Measurements from ENCODE around the gene TTLL8. TPM values are rescaled to one million over a fixed set of nuclear protein-coding genes. Genes with fewer than 3 reads are reported as not detected.
"Not testable (repeated sequence)": the region's sequence is repeated elsewhere in the genome, so short reads cannot be mapped to it uniquely, and the experiment has no call there.

The TTLL8 gene
- polyA plus RNA-seq (2013, experiment 1 of 2; ENCODE audit: insufficient read length) = not detected
- polyA plus RNA-seq (2013, experiment 2 of 2; ENCODE audit: insufficient read length) = not detected

GRCh38 chr22:50058061-50058905, at the start of gene TTLL8:
Gene TTLL8 (minus strand): TSS chr22:50058298.
- DNase-seq = no peak

GRCh38 chr22:50107529-50107928, 49.4 kb upstream of the TTLL8 start:
- DNase-seq = no peak

- peak; percentile 59 for DNase-seq
These were observed 47.4 kb upstream of the TTLL8 start for GRCh38 chr22:50105208-50106100.

- DNase-seq = no peak
These were observed 46.0 kb upstream of the TTLL8 start for GRCh38 chr22:50104141-50104544.

- no peak for DNase-seq
These were observed 44.8 kb upstream of the TTLL8 start for GRCh38 chr22:50102946-50103345.

GRCh38 chr22:50101870-50102565, 43.9 kb upstream of the TTLL8 start:
- no peak for DNase-seq

- no peak for DNase-seq
These were observed 40.0 kb upstream of the TTLL8 start for GRCh38 chr22:50098052-50098451.

- no peak for DNase-seq
These were observed 34.2 kb upstream of the TTLL8 start for GRCh38 chr22:50092342-50092741.

- no peak for DNase-seq
These were observed 33.1 kb upstream of the TTLL8 start for GRCh38 chr22:50091092-50091768.

GRCh38 chr22:50090412-50090714, 32.3 kb upstream of the TTLL8 start:
- DNase-seq = no peak

GRCh38 chr22:50089682-50090411, 31.7 kb upstream of the TTLL8 start, which contains the start of gene MOV10L1:
Gene MOV10L1 (plus strand): TSS chr22:50090006. CDS start chr22:50090089, 83 bp downstream.
- DNase-seq = peak; percentile 13

- DNase-seq = no peak
These were observed 31.1 kb upstream of the TTLL8 start for GRCh38 chr22:50089231-50089630.

GRCh38 chr22:50088096-50088495, 30.0 kb upstream of the TTLL8 start:
- DNase-seq = no peak

GRCh38 chr22:50087646-50088045, 29.5 kb upstream of the TTLL8 start:
- no peak for DNase-seq

- DNase-seq = not testable (repeated sequence)
These were observed 28.9 kb upstream of the TTLL8 start for GRCh38 chr22:50086975-50087374.

- DNase-seq = peak; percentile 6
These were observed 28.4 kb upstream of the TTLL8 start for GRCh38 chr22:50086526-50086925.

GRCh38 chr22:50085211-50085972, 27.3 kb upstream of the TTLL8 start, which contains the start of gene MLC1:
Gene MLC1 (minus strand): TSS chr22:50085426. CDS start chr22:50084902, 524 bp downstream.
- no peak for DNase-seq

GRCh38 chr22:50084614-50085021, 26.5 kb upstream of the TTLL8 start:
- no peak for DNase-seq

GRCh38 chr22:50084080-50084477, 26.0 kb upstream of the TTLL8 start:
- no peak for DNase-seq

GRCh38 chr22:50083462-50084079, 25.5 kb upstream of the TTLL8 start:
- DNase-seq = no peak

All from fibroblast of skin of abdomen (primary cell).